ENCODE data around the gene SPATA13. TPM values are rescaled to one million over a fixed set of nuclear protein-coding genes. Genes with fewer than 3 reads are reported as not detected.

SPATA13 gene
- total RNA-seq, 1 experiment from 2014 or later, result 28.7 TPM

DNA sequence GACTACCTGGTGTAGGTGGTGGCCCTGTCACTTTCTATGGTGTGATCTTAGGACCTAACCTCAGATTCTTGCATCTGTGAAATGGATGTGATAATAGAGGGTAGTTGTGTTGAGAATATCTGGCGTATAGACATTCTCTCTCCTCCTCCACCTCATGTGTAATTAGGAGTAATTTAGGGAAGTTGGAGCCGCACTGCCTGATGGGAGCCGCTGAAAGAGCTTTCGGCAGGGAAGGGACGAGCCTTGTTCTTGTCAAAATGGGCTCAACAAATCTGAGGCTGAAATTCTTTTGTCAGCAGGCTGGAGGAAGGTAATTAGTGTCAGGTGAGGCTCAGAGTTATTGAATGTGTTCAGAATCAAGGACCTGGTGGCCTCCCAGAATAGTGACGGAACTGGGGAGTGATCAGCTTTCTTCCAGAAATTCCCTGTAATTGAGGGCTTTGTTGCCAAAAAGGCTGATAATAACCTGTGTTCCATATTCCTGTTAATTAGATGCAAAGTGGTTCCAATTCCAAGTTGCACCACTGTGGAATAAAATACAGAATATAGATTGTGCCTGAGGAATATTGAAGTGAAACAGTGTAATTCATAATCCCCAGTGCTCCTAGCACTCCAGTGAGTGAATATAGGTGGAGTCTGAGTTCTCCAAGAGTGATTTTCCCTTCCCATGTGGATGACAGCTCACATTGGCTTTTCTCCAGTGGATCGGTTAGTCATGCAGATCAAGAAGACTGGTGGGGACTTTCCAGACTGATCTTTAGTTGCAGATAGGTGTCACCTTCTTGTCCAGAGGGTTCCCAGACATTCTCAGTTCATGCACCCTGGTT is 47.5 kb downstream of the SPATA13 start:
- Histone ChIP-seq H3K27ac (no peak overlapping the region), H3K4me2 (no peak overlapping the region), H4K20me1 (ENCODE audit: insufficient read depth) (no peaks in the 10 kb centered on the region; the same call in 1 of the 2 replicates), H3K9me2 (ENCODE audit: insufficient read depth) (no peaks in the 10 kb centered on the region), H3F3A (ENCODE audit: insufficient read depth, low read depth) (0 out of 2 replicates have a peak, but pooled peaks cover 4% of the 10 kb centered on the region), H3K4me1 (replicated peaks; ENCODE audit: insufficient read depth) (peaks cover 5% of the 10 kb centered on the region; the same call in 1 of the 2 replicates), H3K4me3 (no peak overlapping the region), H3K27me3 (ENCODE audit: insufficient read depth, low read depth) (no peaks in the 10 kb centered on the region), H2AFZ (no peak overlapping the region), H3K36me3 (ENCODE audit: low read depth) (no peaks in the 10 kb centered on the region), H3K9me3 (ENCODE audit: insufficient read depth, low read depth) (no peaks in the 10 kb centered on the region), H3K79me2 (ENCODE audit: low read depth) (peaks cover 19% of the 10 kb centered on the region)
- DNase-seq, result no peak
- ChIA-PET CTCF (no interaction called here), POLR2A (ENCODE audit: unreplicated experiment) (no interaction called here)
- TF ChIP-seq, protein P1, sequence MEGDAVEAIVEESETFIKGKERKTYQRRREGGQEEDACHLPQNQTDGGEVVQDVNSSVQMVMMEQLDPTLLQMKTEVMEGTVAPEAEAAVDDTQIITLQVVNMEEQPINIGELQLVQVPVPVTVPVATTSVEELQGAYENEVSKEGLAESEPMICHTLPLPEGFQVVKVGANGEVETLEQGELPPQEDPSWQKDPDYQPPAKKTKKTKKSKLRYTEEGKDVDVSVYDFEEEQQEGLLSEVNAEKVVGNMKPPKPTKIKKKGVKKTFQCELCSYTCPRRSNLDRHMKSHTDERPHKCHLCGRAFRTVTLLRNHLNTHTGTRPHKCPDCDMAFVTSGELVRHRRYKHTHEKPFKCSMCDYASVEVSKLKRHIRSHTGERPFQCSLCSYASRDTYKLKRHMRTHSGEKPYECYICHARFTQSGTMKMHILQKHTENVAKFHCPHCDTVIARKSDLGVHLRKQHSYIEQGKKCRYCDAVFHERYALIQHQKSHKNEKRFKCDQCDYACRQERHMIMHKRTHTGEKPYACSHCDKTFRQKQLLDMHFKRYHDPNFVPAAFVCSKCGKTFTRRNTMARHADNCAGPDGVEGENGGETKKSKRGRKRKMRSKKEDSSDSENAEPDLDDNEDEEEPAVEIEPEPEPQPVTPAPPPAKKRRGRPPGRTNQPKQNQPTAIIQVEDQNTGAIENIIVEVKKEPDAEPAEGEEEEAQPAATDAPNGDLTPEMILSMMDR (conservative IDR thresholded peaks at IDR 0.05), result no peak
- TF ChIP-seq EZH2 (IDR thresholded peaks at IDR 0.05; ENCODE audit: low read depth), result no peak
- no TSS peak for BruUV-seq (replicated peaks)
- intact Hi-C loops (cut with micrococcal nuclease; ENCODE audit: unreplicated experiment), result loop anchor here (1.0 kb wide), 1 partner anchor 38 kb away; no protein-coding TSS in a partner anchor

DNA sequence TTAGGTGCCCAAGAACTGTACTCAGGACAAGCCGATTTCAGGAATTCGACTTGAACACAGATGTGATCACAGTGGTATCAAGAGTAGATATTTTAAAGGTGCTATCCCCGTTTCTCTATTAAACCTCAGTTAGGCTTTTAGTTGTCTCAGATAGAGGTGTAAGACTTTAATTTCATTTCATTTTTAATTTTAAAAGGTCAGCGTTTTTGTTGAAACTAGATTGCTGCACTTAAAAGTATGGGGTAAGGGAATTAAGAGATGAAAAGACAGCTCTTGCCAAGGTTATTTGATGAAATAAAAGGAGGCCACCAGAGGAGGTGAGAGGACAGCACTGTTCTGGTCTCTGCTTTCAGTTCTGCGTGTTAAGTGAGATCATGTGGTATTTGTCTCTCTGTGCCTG is 48.6 kb downstream of the SPATA13 start:
- ChIA-PET POLR2A (ENCODE audit: unreplicated experiment) (no interaction called here), CTCF (no interaction called here)
- no peaks in the 10 kb centered on the region for H3K9me3 ChIP-seq (ENCODE audit: insufficient read depth, low read depth)
- TF ChIP-seq, protein P1 (conservative IDR thresholded peaks at IDR 0.05), result no peak
- TF ChIP-seq EZH2 (IDR thresholded peaks at IDR 0.05; ENCODE audit: low read depth), result no peak
- H3F3A ChIP-seq (ENCODE audit: insufficient read depth, low read depth), result 0 out of 2 replicates have a peak, but pooled peaks cover 4% of the 10 kb centered on the region
- no peak overlapping the region for H2AFZ ChIP-seq
- no peak overlapping the region for H3K27ac ChIP-seq
- intact Hi-C loops (cut with micrococcal nuclease; ENCODE audit: unreplicated experiment), result no loop called here
- H3K4me3 ChIP-seq, result no peak overlapping the region
- BruUV-seq (replicated peaks), result no TSS peak
- no peaks in the 10 kb centered on the region for H3K27me3 ChIP-seq (ENCODE audit: insufficient read depth, low read depth)
- no peaks in the 10 kb centered on the region; the same call in 1 of the 2 replicates for H4K20me1 ChIP-seq (ENCODE audit: insufficient read depth)
- H3K9me2 ChIP-seq (ENCODE audit: insufficient read depth), result no peaks in the 10 kb centered on the region
- H3K4me1 ChIP-seq (replicated peaks; ENCODE audit: insufficient read depth), result peaks cover 5% of the 10 kb centered on the region; the same call in 1 of the 2 replicates
- H3K79me2 ChIP-seq (ENCODE audit: low read depth), result peaks cover 24% of the 10 kb centered on the region
- DNase-seq, result no peak
- no peaks in the 10 kb centered on the region for H3K36me3 ChIP-seq (ENCODE audit: low read depth)
- H3K4me2 ChIP-seq, result no peak overlapping the region

DNA sequence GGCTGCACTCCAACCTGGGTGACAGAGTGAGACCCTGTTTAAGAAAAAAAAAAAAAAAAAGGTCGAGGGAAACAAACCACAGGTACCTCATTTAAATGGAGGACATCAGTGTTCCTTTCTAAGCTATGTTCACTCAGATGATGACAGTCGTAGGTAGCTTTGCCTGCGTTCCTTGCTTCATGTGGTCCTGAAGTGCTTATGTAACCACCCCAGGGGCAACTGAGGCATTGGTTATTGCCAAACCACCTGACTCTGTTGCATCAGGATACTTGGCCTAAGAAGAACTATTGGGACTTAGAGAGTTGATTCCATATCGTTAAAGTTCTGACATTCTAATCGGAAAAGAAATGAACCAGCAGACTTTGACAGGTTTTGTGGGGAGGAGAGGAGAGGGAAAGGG is 51.7 kb downstream of the SPATA13 start:
- no peak overlapping the region for H3K4me3 ChIP-seq
- DNase-seq, result no peak
- no peak overlapping the region for H3K4me2 ChIP-seq
- no peaks in the 10 kb centered on the region for H3K27me3 ChIP-seq (ENCODE audit: insufficient read depth, low read depth)
- no peaks in the 10 kb centered on the region; the same call in 1 of the 2 replicates for H4K20me1 ChIP-seq (ENCODE audit: insufficient read depth)
- intact Hi-C loops (cut with micrococcal nuclease; ENCODE audit: unreplicated experiment), result no loop called here
- ChIA-PET POLR2A (ENCODE audit: unreplicated experiment) (no interaction called here), CTCF (no interaction called here)
- H2AFZ ChIP-seq, result no peak overlapping the region
- BruUV-seq (replicated peaks), result no TSS peak
- 0 out of 2 replicates have a peak, but pooled peaks cover 4% of the 10 kb centered on the region for H3F3A ChIP-seq (ENCODE audit: insufficient read depth, low read depth)
- peaks cover 26% of the 10 kb centered on the region for H3K79me2 ChIP-seq (ENCODE audit: low read depth)
- no peaks in the 10 kb centered on the region for H3K9me2 ChIP-seq (ENCODE audit: insufficient read depth)
- no peak overlapping the region for H3K27ac ChIP-seq
- H3K9me3 ChIP-seq (ENCODE audit: insufficient read depth, low read depth), result no peaks in the 10 kb centered on the region
- H3K4me1 ChIP-seq (replicated peaks; ENCODE audit: insufficient read depth), result peaks cover 8% of the 10 kb centered on the region
- TF ChIP-seq, protein P1 (conservative IDR thresholded peaks at IDR 0.05), result no peak
- no peak for TF ChIP-seq EZH2 (IDR thresholded peaks at IDR 0.05; ENCODE audit: low read depth)
- no peaks in the 10 kb centered on the region; the same call in 1 of the 2 replicates for H3K36me3 ChIP-seq (ENCODE audit: low read depth)

All from PC-9 (cell line).